A673 (cell line): ENCODE data around the gene STRAP. TPM values are rescaled to one million over a fixed set of nuclear protein-coding genes. Genes with fewer than 3 reads are reported as not detected.

Experiments used
- BruUV-seq: library from RNA; stranded (reverse); fragments of 400-500 nt; replicated peaks from 2 replicates; lab custom pipeline; 2021; lab: Mats Ljungman, UMichigan
- CTCF ChIA-PET: fragments of 300-600 bp; sonication (Branson Sonifier 250); formaldehyde crosslinking; loops from one replicate; lab custom pipeline; 2022; ENCODE audit warnings: antibody characterized with exemption; lab: Charles Lee
- POLR2A ChIA-PET: fragments of 300-600 bp; sonication (Branson Sonifier 250); formaldehyde crosslinking; loops from one replicate; lab custom pipeline; 2022; ENCODE audit warnings: antibody characterized with exemption; ENCODE audit not compliant: low non-redundant PET; lab: Charles Lee
- DNase-seq: peaks from one replicate; pipeline ENCODE4 v3.0.0-alpha.2; 2015; ENCODE audit warnings: low spot score
- H3K27ac ChIP-seq: fragments of 200-600 bp; sonication (generic); 2 replicates; pipeline ENCODE4 v1.5.1; 2016; ENCODE audit warnings: mixed run types, low read depth, mild to moderate bottlenecking, mixed read lengths, antibody characterized with exemption, low read length; ENCODE audit not compliant: poor library complexity, severe bottlenecking
- H3K27me3 ChIP-seq: fragments of 200-600 bp; sonication (generic); replicated peaks from 2 replicates; pipeline ENCODE4 v1.6.1; 2017; ENCODE audit warnings: mixed run types, low read depth, mild to moderate bottlenecking, mixed read lengths, antibody characterized with exemption, low read length; ENCODE audit not compliant: insufficient read depth, poor library complexity
- H3K36me3 ChIP-seq: fragments of 200-600 bp; sonication (generic); 2 replicates; pipeline ENCODE4 v1.6.1; 2016; ENCODE audit warnings: mixed run types, mild to moderate bottlenecking, mixed read lengths, antibody characterized with exemption, low read length; ENCODE audit not compliant: insufficient read depth, poor library complexity, severe bottlenecking
- H3K4me1 ChIP-seq: fragments of 200-600 bp; sonication (generic); 2 replicates; pipeline ENCODE4 v1.6.1; 2017; ENCODE audit warnings: mixed run types, mild to moderate bottlenecking, mixed read lengths, antibody characterized with exemption, low read length; ENCODE audit not compliant: insufficient read depth, poor library complexity, severe bottlenecking
- H3K4me3 ChIP-seq: fragments of 200-600 bp; sonication (generic); 2 replicates; pipeline ENCODE4 v1.5.1; 2016; ENCODE audit warnings: low read depth, mixed run types, mild to moderate bottlenecking, mixed read lengths, low read length; ENCODE audit not compliant: poor library complexity, severe bottlenecking
- H3K9me3 ChIP-seq: fragments of 200-600 bp; sonication (generic); 2 replicates; pipeline ENCODE4 v1.6.1; 2016; ENCODE audit warnings: mixed run types, low read depth, mild to moderate bottlenecking, mixed read lengths, antibody characterized with exemption, low read length; ENCODE audit not compliant: poor library complexity, severe bottlenecking
- CTCF ChIP-seq: fragments of 300-800, 200-600 bp; sonication (generic); conservative IDR thresholded peaks from 2 replicates; pipeline ENCODE4 v1.5.1; 2017; ENCODE audit warnings: low read depth, mild to moderate bottlenecking, antibody characterized with exemption, low read length, moderate library complexity, mixed read lengths
- EZH2 ChIP-seq: fragments of 200-600 bp; sonication (generic); IDR thresholded peaks from 2 replicates; pipeline ENCODE4 v1.6.1; 2017; ENCODE audit warnings: borderline replicate concordance, low read depth, mild to moderate bottlenecking, mixed read lengths, antibody characterized with exemption, low read length; ENCODE audit not compliant: poor library complexity, severe bottlenecking
- intact Hi-C: fragments of 100-400 bp; cut with micrococcal nuclease; formaldehyde crosslinking; loops from one replicate; pipeline ENCODE4 v1.10.0; 2022; ENCODE audit not compliant: unreplicated experiment
- total RNA-seq: library from RNA; stranded (reverse); gene quantifications from 2 replicates; pipeline ENCODE4 v1.2.3, GENCODE V29; 2021

STRAP gene
- total RNA-seq, 1 experiment from 2014 or later: 247 TPM

GRCh38 chr12:15851919-15852318 is 30.3 kb upstream of the STRAP start:
- no peak for TF ChIP-seq CTCF
- TF ChIP-seq EZH2: no peak
- peaks cover 16% of the 10 kb centered on the region for H3K4me1 ChIP-seq
- ChIA-PET POLR2A (no interaction called here), CTCF (no interaction called here)
- intact Hi-C loops: no loop called here
- H3K4me3 ChIP-seq: no peak overlapping the region
- no TSS peak for BruUV-seq
- no peaks in the 10 kb centered on the region for H3K27me3 ChIP-seq
- H3K9me3 ChIP-seq: no peaks in the 10 kb centered on the region
- H3K27ac ChIP-seq: no peak overlapping the region
- no peaks in the 10 kb centered on the region for H3K36me3 ChIP-seq
- no peak for DNase-seq

- Histone ChIP-seq H3K9me3 (no peaks in the 10 kb centered on the region), H3K27ac (no peak overlapping the region), H3K4me3 (no peak overlapping the region), H3K27me3 (no peaks in the 10 kb centered on the region), H3K4me1 (peaks cover 16% of the 10 kb centered on the region), H3K36me3 (no peaks in the 10 kb centered on the region)
- ChIA-PET POLR2A (no interaction called here), CTCF (no interaction called here)
- DNase-seq: no peak
- TF ChIP-seq CTCF (no peak), EZH2 (no peak)
- intact Hi-C loops: no loop called here
- BruUV-seq: no TSS peak
Observed at GRCh38 chr12:15852383-15852782, 29.8 kb upstream of the STRAP start.

DNA sequence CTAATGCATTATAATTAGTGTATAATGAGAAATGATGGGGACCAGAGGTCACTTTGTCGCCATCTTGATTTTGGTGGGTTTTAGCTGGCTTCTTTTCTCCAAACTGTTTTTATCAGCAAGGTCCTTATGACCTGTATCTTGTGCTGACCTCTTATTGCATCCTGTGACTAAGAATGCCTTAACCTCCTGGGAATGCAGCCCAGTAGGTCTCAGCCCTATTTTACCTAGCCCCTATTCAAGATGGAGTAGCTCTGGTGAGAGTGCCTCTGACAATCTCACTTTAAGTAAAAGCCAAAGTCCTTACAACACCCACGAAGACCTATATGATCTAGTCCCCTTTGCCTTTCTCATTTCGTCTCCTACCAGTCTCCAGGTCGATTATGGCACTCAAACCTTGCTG is 28.3 kb upstream of the STRAP start:
- H3K4me1 ChIP-seq: peaks cover 16% of the 10 kb centered on the region
- no TSS peak for BruUV-seq
- intact Hi-C loops: no loop called here
- TF ChIP-seq EZH2 (no peak), CTCF (no peak)
- ChIA-PET POLR2A (no interaction called here), CTCF (no interaction called here)
- no peak for DNase-seq
- H3K27ac ChIP-seq: no peak overlapping the region
- no peaks in the 10 kb centered on the region for H3K36me3 ChIP-seq
- no peak overlapping the region for H3K4me3 ChIP-seq
- no peaks in the 10 kb centered on the region for H3K27me3 ChIP-seq
- H3K9me3 ChIP-seq: no peaks in the 10 kb centered on the region
